ENCODE data around the gene CCER1.
A peak's percentile ranks its signal among the peaks of the same experiment; 100 is the strongest.

Gene CCER1

DNA sequence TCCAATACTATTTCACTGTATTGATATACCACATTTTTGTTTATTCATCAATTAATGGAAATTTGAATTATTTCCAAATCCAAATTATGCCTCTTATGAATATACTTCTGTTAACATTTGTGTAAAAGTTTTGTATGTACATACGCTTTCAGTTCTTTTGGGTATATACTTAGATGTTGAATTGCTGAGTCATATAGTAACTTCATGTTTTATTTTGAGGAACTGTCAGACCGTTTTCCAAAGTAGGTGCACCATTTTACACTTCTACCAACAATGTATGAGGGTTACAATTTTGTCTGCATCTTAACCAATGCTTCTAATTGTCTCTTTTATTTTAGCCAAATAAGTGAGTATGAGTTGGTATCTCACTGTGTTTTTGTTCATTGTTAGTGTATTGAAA lies 10.2 kb upstream of the CCER1 start:
- DNase-seq, result no peak

DNA sequence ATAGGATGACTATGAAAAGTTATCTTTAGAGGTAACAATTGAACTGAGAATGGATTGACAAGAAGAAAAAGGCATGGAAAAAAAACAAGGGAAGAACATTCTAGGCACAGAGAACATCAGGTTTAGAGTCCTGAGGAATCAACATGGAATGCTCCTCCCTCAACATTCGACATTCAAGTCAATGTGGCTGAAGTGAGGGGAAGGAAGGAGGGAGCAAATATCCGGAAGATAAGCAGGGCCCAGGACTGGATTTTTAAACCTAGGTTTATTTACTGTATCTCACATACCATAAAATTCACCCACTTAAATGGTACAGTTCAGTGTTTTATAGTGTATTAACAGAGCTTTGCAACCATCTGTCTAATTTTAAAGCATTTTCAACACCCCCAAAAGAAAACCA lies 9.6 kb upstream of the CCER1 start:
- no peak for DNase-seq

GRCh38 chr12:90963946-90964345 lies 9.0 kb upstream of the CCER1 start:
- no peak for DNase-seq

DNA sequence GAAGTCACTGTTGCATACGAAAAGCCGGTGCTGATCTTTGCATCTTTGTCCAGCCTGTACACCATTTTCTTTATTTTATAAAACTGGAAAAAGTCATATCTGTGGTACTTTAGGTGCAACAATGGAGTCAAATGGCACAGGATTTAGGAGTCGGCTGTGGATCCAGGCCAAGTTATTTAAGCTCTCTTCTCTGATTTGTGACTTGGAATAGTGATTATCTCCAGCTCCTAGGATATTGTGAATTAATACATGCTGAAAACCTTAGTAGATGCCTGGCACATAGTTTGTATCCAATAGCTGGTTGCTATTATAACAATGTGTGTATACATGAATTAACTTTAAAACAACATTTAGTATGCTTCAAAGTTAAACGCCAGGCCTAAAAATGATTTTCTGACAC lies 6.2 kb upstream of the CCER1 start:
- no peak for DNase-seq

DNA sequence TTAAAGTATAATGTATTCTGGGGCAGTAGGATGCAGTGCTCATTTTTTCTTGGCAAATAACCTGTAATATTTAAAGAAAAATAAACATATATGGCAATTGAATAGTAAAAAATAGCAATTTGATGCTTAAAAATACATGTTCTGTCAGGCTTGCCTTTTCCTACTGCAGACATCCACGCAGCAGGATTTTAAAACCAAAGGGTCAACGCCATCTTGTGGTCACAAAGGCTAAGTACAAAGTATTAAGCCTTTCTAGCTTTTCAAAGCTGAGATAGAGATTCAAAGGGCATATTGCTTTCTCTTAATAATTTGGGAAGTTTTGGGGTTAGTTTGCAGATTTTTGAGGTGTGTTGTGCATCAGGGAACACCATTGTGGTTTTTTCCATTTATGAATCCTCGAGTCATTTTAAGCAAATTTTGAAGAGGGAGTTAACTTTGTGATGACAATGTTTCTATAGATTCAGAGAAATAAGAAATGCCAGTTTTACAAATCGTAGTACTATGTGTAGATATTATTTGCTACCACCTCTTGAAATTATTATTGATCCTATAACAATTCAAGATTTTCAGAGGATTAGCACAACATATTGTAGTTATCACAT lies 4.7 kb upstream of the CCER1 start:
- peak; percentile 56 for DNase-seq

DNA sequence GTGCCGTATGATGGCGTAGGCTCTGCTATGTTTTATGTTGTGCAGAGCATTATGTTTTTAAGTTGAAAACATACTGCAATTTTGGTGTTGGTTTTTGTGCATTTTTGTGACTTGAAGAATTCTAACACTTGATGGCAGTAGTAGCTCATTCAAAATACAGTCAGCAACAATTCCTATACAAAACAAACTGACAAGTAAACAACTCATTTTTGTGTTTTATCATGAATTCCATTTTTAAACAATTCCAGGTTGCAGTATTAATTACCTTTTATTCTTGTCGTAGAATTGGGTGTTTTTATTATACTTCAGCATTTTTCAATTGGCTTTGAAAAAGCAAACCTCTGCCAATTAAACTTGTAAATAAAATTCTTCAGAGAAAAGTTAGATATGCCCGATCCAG lies 4.1 kb upstream of the CCER1 start:
- DNase-seq, result no peak

DNA sequence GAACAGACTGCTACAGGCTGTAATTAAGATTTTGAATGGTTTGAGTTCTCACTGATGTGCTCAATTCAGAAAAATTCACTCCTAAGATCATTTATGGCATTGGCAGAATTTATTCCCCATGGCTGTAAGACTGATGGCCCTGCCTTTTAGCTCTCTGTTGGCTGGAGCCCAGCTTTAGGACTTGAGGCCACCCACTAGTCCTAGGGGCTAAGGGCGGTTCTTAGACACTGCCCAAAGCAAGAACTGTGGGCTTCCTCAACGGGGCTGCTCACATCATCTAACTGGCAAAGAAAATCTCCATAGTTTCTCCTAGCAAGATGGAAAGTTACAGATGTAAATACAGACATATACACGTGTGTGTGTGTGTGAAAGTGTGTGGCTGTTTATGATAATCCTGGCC lies 3.4 kb upstream of the CCER1 start:
- no peak for DNase-seq

- DNase-seq, result no peak
These were observed 548 bp downstream of the CCER1 start for GRCh38 chr12:90954428-90954827.

GRCh38 chr12:90953956-90954421 lies 987 bp downstream of the CCER1 start:
- no peak for DNase-seq

DNA sequence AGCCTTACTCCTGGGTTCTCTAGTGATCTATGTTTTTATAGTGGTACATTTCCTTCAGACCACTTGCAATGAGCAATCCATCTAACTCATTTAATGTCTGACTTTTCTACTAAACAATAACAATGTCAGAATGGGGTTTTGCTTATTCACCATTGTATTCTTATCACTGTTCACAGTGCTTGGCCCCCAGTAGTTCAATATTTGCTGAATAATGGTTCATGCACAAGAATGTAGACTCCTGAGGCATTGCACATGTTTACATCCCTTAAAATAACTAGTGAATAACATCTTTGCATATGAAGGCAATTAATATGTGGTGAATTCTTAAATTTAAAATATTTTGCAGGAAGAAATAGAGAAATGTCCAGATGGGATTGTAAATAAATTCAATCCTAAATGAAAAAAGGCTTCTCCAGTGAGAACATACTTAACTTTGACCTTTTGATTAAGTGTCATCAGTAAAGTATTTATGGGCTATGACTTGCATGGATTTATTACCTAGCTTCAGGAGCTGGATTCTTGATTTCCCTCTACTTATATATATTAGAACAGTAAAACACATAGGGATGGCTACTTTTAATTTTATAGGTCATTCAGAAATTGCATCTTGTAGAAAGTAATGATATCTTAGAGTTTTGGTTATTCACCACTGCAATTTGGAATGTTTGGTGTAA lies 3.4 kb downstream of the CCER1 start:
- peak; percentile 30 for DNase-seq

GRCh38 chr12:90947869-90948268 lies 7.1 kb downstream of the CCER1 start:
- no peak for DNase-seq

GRCh38 chr12:90945070-90945649 lies 9.8 kb downstream of the CCER1 start:
- DNase-seq, result peak; percentile 31

- DNase-seq, result no peak
These were observed 11.7 kb downstream of the CCER1 start for GRCh38 chr12:90943255-90943654.

DNA sequence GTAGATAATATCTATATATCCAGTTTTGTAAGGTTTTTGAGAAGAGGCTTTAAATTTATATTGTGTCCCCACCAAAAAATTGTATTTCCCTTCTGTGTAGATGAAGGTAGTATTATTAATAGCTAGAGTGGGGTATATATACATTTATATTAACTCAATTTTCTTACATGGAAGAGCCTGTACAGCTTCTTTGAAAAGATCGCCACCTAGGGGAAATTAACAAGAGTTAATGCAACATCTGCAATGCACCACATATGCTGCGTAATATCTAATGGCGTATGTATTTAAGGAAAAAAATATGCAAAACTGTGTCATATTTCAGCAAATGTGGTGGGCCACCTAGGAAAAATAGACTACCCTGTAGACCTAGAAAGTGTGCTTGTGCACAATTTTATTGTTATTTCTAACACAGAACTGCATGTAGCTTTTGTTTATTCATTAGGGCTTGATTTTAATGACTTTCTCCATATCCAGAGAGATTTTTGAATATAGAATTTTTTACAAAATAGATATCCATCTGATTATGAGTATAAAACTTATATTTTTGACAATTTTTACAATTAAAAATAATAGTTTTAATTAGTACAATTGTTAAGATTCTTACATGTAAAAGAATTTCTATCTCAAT lies 14.0 kb downstream of the CCER1 start:
- peak; percentile 61 for DNase-seq

GRCh38 chr12:90939382-90939781 lies 15.6 kb downstream of the CCER1 start:
- peak; percentile 21 for DNase-seq

DNA sequence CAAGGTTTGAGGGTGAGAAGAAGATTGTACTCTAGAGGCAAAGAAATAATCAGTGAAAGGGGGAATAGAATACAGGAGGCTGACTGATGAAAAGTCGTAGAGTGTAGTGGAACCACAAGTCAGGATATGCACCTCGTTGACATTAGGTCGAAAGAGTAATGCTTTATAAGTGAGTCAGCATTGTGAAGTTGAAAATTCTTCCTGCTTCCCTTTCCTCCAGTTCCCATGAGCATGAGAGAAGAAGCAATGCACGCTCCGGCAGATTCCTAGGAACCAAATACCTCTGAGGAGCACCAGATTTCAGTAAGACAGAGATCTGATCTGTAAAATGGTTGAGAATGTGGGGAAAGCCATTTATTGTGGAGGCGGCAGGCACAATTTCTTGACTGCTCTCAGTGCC lies 16.5 kb downstream of the CCER1 start:
- peak; percentile 77 for DNase-seq

GRCh38 chr12:90937651-90938050 lies 17.3 kb downstream of the CCER1 start:
- DNase-seq, result no peak

DNA sequence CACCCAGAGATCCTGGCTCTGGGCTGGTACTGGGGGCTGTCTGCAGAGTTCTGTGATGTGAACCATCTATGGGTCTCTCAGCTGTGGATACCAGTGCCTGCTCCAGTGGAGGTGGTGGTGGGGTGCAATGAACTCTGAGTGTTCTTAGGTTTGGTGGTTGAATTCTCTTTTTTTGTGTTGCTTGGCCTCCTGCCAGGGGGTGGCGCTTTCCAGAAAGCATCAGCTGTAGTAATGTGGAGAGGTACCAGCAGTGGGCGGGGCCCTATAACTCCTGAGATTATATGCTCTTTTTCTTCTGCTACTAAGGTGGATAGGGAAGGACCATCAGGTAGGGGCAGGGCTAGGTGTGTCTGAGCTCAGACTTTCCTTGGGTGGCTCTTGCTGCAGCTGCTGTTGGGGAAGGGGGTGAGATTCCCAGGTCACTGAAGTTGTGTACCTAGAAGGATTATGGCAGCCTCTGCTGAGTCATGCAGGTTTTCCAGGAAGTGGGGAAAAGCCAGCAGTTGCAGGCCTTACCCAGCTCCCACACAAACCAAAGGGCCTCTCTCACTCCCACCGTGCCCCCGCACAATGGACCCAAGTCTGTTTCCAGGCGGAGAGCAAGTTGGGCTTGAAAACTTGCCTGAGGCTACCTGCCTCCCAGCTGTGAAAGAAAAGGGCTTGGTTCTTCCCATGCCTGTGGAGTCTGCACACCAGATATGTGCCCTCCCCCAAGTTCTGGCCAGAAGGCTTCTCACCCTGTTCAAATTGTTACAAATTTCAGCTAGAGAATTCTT lies 18.6 kb downstream of the CCER1 start:
- DNase-seq, result no peak

GRCh38 chr12:90925562-90925961 lies 29.4 kb downstream of the CCER1 start:
- no peak for DNase-seq

- DNase-seq, result no peak
These were observed 30.6 kb downstream of the CCER1 start for GRCh38 chr12:90924406-90924805.

DNA sequence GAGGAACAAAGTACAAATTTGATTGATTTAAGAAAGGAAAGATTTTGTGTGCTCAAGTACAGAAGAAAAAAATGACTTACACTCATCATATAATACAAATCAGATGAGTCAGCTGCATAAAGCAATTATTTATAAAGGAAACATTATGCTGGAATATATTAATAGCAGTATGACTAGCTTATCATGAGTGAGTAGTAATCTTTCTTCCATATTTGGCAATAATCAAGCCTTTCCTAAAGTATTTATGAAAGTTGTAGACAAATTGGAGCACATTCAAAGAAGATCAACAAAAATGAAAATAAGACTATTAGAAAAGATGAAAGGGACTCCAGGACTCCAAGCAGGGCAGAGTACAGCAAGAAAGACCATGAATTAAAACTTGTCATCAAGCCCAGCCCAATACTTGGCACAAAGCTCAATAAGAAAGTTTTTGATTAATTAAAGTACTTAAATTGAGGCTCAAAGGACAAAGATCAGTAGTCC lies 32.8 kb downstream of the CCER1 start:
- peak; percentile 26 for DNase-seq

- DNase-seq, result no peak
These were observed 33.4 kb downstream of the CCER1 start for GRCh38 chr12:90921536-90921935.

- no peak for DNase-seq
These were observed 34.8 kb downstream of the CCER1 start for GRCh38 chr12:90920222-90920621.

Measured in EL (cell line).